Fibroblast of lung (primary cell): ENCODE data around the gene KDM6B.

Experiments used
- CTCF ChIP-seq, 2 donors: IDR thresholded peaks in 1 of 2; conservative IDR thresholded peaks in 1 of 2; 1 replicate in 1 of 2; 2 replicates in 1 of 2; pipeline ENCODE4 v1.5.1; 2011 to 2012; ENCODE audit warnings: low read length in 2 of 2, control low read depth in 1 of 2, inconsistent platforms in 1 of 2, low read depth in 1 of 2, mild to moderate bottlenecking in 1 of 2
- EZH2 ChIP-seq: IDR thresholded peaks from 2 replicates; pipeline ENCODE4 v1.5.1; 2012; ENCODE audit warnings: low read length, control low read depth, mild to moderate bottlenecking; ENCODE audit errors: missing control alignments

GRCh38 chr17:7849751-7850504 is 15.9 kb downstream of the KDM6B start:
- no peak for TF ChIP-seq CTCF (conservative IDR thresholded peaks at IDR 0.05 in 1 of 2, IDR thresholded peaks at IDR 0.05 in 1 of 2; ENCODE audit: low read depth in 1 of 2, low read length in 2 of 2)
- no peak for TF ChIP-seq EZH2
